ENCODE measurements around the gene FOXC2.

DNA sequence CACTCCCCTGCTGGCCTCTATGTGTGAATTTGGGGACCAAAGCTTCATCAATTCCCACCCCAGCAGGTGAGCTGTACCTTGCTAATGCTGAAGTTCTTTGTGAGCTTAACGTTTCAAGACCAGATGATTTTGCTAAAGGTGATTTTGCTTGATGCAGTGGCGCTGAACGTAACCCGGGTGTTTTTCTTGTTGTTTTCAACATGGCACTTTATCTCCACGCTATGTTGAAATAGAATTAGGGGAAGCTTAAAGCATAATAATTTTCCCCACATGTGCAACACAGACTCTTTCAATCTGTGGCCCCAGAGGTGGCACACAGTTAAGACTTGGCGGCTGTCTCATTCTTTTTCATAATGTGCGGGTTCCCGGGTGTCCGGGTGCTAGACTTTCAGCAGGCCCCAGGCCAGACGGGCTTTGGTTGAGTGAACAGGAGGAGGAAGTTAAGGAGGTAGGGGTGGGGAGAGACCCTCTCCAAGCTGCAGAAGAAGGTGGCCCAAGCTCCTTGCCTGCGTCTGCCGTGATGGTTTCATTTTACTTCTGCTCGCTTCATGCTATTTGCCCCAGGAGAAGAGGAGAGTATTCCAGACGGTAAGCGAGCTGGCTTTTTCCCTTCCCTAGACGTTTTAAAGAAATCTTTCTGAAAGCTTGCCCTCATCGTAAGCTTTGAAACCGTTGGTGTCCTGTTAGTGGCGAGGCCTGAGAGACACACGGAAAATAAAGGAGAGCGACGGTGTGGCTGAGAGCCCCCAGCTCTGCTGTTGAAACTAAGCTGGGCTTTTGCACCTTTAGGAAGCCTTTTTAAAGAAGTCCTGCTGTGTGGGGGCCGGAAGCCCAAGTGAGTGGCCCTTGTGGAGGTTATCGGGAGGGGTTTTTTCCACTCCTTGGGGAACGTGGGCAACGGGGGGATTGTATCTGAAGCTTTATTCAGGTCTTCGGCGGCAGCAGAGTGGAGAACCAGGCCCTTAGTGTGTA lies 4.2 kb downstream of the FOXC2 start:
- TF ChIP-seq, protein P1, sequence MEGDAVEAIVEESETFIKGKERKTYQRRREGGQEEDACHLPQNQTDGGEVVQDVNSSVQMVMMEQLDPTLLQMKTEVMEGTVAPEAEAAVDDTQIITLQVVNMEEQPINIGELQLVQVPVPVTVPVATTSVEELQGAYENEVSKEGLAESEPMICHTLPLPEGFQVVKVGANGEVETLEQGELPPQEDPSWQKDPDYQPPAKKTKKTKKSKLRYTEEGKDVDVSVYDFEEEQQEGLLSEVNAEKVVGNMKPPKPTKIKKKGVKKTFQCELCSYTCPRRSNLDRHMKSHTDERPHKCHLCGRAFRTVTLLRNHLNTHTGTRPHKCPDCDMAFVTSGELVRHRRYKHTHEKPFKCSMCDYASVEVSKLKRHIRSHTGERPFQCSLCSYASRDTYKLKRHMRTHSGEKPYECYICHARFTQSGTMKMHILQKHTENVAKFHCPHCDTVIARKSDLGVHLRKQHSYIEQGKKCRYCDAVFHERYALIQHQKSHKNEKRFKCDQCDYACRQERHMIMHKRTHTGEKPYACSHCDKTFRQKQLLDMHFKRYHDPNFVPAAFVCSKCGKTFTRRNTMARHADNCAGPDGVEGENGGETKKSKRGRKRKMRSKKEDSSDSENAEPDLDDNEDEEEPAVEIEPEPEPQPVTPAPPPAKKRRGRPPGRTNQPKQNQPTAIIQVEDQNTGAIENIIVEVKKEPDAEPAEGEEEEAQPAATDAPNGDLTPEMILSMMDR (conservative IDR thresholded peaks at IDR 0.05 in 1 of 2, IDR thresholded peaks at IDR 0.05 in 1 of 2; ENCODE audit: low read depth in 1 of 2, low read length in 2 of 2): no peak
- TF ChIP-seq EZH2 (IDR thresholded peaks at IDR 0.05; ENCODE audit: low read length, missing control alignments): no peak
